Peyer's patch (tissue), 4 donors: Measurements from ENCODE around the gene LOXL3. TPM values are rescaled to one million over a fixed set of nuclear protein-coding genes. Genes with fewer than 3 reads are reported as not detected.
A peak's percentile ranks its signal among the peaks of the same experiment; 100 is the strongest.

Source experiments
- DNase-seq, 3 donors: peaks; one replicate each; pipeline ENCODE4 v3.0.0-alpha.2; 2017 to 2019
- H3K27ac ChIP-seq, 4 donors: fragments of 200-600 bp; sonication (generic); one replicate each; pipeline ENCODE4 v1.5.1; 2016 to 2019
- H3K27me3 ChIP-seq, 2 donors: fragments of 200-600 bp; sonication (generic); one replicate each; pipeline ENCODE4 v1.5.1; 2019
- H3K36me3 ChIP-seq, 3 donors: fragments of 200-600 bp; sonication (generic); one replicate each; pipeline ENCODE4 v1.5.1; 2016 to 2019
- H3K4me1 ChIP-seq, 4 donors: fragments of 200-600 bp; sonication (generic); one replicate each; pipeline ENCODE4 v1.5.1; 2016 to 2019
- H3K4me3 ChIP-seq, 4 donors: fragments of 200-600 bp; sonication (generic); 1 replicate in 3 of 4; 2 replicates in 1 of 4; pipeline ENCODE4 v1.5.1; 2016 to 2019; ENCODE audit warnings: mild to moderate bottlenecking in 1 of 4
- H3K9me3 ChIP-seq, 4 donors: fragments of 200-600 bp; sonication (generic); one replicate each; pipeline ENCODE4 v1.5.1; 2016 to 2019; ENCODE audit warnings: mild to moderate bottlenecking in 1 of 4
- CTCF ChIP-seq, 6 experiments: fragments of 450-650 bp in 4 of 6; fragments of 200-600 bp in 2 of 6; sonication (generic) in 1 of 6; IDR thresholded peaks; one replicate each; pipeline ENCODE4 v1.5.1; 2017 to 2019; ENCODE audit warnings: antibody characterized with exemption in 6 of 6, mild to moderate bottlenecking in 3 of 6, moderate library complexity in 1 of 6
- POLR2A ChIP-seq, 2 donors: fragments of 450-650 bp; IDR thresholded peaks; one replicate each; pipeline ENCODE4 v1.5.1; 2017; ENCODE audit warnings: antibody characterized with exemption in 2 of 2, mild to moderate bottlenecking in 2 of 2, moderate library complexity in 2 of 2
- total RNA-seq, 4 donors: library from RNA; depleted of rRNA; stranded (reverse); fragments of >200 nt; gene quantifications; one replicate each; pipeline ENCODE4 v1.1.0, GENCODE V29; 2016

The LOXL3 gene
- total RNA-seq, 4 donors from 2014 or later, result 0.88 to 8.0 (median 4.8) TPM

- Histone ChIP-seq H3K9me3 (no peaks in the 10 kb centered on the region), H3K4me1 (peaks cover 0 to 49% (median 12%) of the 10 kb centered on the region in 4 donors), H3K4me3 (peak within 1 kb of the TSS; percentile 57 to 85 (median 71)), H3K27ac (peak within 1 kb of the TSS; percentile 91 to 99 (median 97)), H3K36me3 (peaks cover 0 to 13% (median 0%) of the 10 kb centered on the region in 3 donors), H3K27me3 (peaks cover 0 to 10% of the 10 kb centered on the region in 2 donors)
- peak; percentile 99 to 100 (median 99) for DNase-seq
- peak; percentile 36 to 57 for TF ChIP-seq POLR2A (IDR thresholded peaks at IDR 0.05)
- peak; percentile 24 to 50 (median 38) for TF ChIP-seq CTCF (IDR thresholded peaks at IDR 0.05)
Observed at GRCh38 chr2:74507145-74507925, 46.4 kb downstream of the LOXL3 start, which contains the start of gene PCGF1. Gene PCGF1, minus strand, starts transcription at chr2:74507695. Its CDS starts 27 bp downstream, at chr2:74507668.

GRCh38 chr2:74505448-74506246 lies 48.1 kb downstream of the LOXL3 start:
- H3K4me1 ChIP-seq, result peaks cover 0 to 59% (median 12%) of the 10 kb centered on the region in 4 donors
- TF ChIP-seq CTCF (IDR thresholded peaks at IDR 0.05) (no peak), POLR2A (IDR thresholded peaks at IDR 0.05) (no peak)
- H3K4me3 ChIP-seq, result peak overlapping the region in 2 of 4 donors; percentile 20 to 73
- H3K27ac ChIP-seq, result no peak overlapping the region
- no peaks in the 10 kb centered on the region for H3K9me3 ChIP-seq
- DNase-seq, result peak in 1 of 3 donors; percentile 23
- peaks cover 0 to 13% (median 0%) of the 10 kb centered on the region in 3 donors for H3K36me3 ChIP-seq
- no peaks in the 10 kb centered on the region for H3K27me3 ChIP-seq

GRCh38 chr2:74504591-74504990 lies 49.2 kb downstream of the LOXL3 start:
- no peaks in the 10 kb centered on the region for H3K27me3 ChIP-seq
- no peak overlapping the region for H3K27ac ChIP-seq
- no peaks in the 10 kb centered on the region for H3K9me3 ChIP-seq
- H3K4me1 ChIP-seq, result peaks cover 0 to 65% (median 13%) of the 10 kb centered on the region in 4 donors
- H3K4me3 ChIP-seq, result peak overlapping the region in 1 of 4 donors; percentile 85
- peaks cover 0 to 13% (median 0%) of the 10 kb centered on the region in 3 donors for H3K36me3 ChIP-seq
- TF ChIP-seq CTCF (IDR thresholded peaks at IDR 0.05) (no peak), POLR2A (IDR thresholded peaks at IDR 0.05) (no peak)
- DNase-seq, result peak in 1 of 3 donors; percentile 18

GRCh38 chr2:74503506-74504475 lies 50.0 kb downstream of the LOXL3 start:
- TF ChIP-seq CTCF (IDR thresholded peaks at IDR 0.05), result no peak
- no peak for TF ChIP-seq POLR2A (IDR thresholded peaks at IDR 0.05)
- peaks cover 0 to 13% (median 0%) of the 10 kb centered on the region in 3 donors for H3K36me3 ChIP-seq
- peaks cover 2 to 73% (median 21%) of the 10 kb centered on the region in 4 donors for H3K4me1 ChIP-seq
- no peaks in the 10 kb centered on the region for H3K27me3 ChIP-seq
- H3K4me3 ChIP-seq, result peak overlapping the region; percentile 37 to 85 (median 54)
- peak in 1 of 3 donors; percentile 50 for DNase-seq
- peak overlapping the region; percentile 67 to 94 (median 91) for H3K27ac ChIP-seq
- H3K9me3 ChIP-seq, result no peaks in the 10 kb centered on the region
